Measurements from ENCODE around the gene CALN1.

DNA sequence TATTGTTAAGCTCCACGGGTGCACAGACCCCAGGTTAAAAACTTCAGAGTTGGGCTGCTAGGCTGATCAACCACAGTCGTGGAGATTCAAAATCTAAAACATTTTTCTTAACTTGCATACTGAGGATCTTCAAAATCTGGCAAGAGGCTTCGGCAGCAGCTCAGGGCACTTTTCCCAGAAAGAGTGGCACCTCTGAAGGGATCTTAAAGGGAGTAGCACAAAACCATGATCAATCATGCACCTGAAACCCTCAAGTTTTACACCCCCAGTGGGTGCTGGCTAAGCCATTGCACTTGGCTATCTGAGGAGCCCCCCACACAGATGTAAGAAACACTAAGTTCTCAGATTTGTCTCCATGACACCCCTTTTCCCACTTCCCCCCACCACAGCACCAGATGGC is 151.7 kb downstream of the CALN1 start:
- TF ChIP-seq, protein P1, sequence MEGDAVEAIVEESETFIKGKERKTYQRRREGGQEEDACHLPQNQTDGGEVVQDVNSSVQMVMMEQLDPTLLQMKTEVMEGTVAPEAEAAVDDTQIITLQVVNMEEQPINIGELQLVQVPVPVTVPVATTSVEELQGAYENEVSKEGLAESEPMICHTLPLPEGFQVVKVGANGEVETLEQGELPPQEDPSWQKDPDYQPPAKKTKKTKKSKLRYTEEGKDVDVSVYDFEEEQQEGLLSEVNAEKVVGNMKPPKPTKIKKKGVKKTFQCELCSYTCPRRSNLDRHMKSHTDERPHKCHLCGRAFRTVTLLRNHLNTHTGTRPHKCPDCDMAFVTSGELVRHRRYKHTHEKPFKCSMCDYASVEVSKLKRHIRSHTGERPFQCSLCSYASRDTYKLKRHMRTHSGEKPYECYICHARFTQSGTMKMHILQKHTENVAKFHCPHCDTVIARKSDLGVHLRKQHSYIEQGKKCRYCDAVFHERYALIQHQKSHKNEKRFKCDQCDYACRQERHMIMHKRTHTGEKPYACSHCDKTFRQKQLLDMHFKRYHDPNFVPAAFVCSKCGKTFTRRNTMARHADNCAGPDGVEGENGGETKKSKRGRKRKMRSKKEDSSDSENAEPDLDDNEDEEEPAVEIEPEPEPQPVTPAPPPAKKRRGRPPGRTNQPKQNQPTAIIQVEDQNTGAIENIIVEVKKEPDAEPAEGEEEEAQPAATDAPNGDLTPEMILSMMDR (conservative IDR thresholded peaks at IDR 0.05) = no peak
- no peak for TF ChIP-seq ZFX (IDR thresholded peaks at IDR 0.05)
